Measurements from ENCODE around the gene MYH4.

MYH4 gene

GRCh38 chr17:10403589-10403988 lies 65.8 kb downstream of the MYH4 start:
- H3K4me3 ChIP-seq (ENCODE audit: low read depth in 1 of 2, low read length in 1 of 2): no peak overlapping the region
- no peaks in the 10 kb centered on the region for H3K4me1 ChIP-seq (ENCODE audit: control insufficient read depth in 1 of 2, insufficient read depth in 1 of 2, low read depth in 1 of 2, low read length in 1 of 2)
- H3K9me3 ChIP-seq: no peaks in the 10 kb centered on the region
- peaks cover 21% of the 10 kb centered on the region for H3K27me3 ChIP-seq
- H3K36me3 ChIP-seq: no peaks in the 10 kb centered on the region
- TF ChIP-seq CTCF (IDR thresholded peaks at IDR 0.05): no peak
- no peak overlapping the region for H3K27ac ChIP-seq

- H3K36me3 ChIP-seq: no peaks in the 10 kb centered on the region
- H3K27ac ChIP-seq: no peak overlapping the region
- no peaks in the 10 kb centered on the region for H3K4me1 ChIP-seq (ENCODE audit: control insufficient read depth in 1 of 2, insufficient read depth in 1 of 2, low read depth in 1 of 2, low read length in 1 of 2)
- H3K27me3 ChIP-seq: peaks cover 18% of the 10 kb centered on the region
- no peak for TF ChIP-seq CTCF (IDR thresholded peaks at IDR 0.05)
- H3K4me3 ChIP-seq (ENCODE audit: low read depth in 1 of 2, low read length in 1 of 2): no peak overlapping the region
- H3K9me3 ChIP-seq: no peaks in the 10 kb centered on the region
These were observed 71.0 kb downstream of the MYH4 start for GRCh38 chr17:10398352-10398751.

DNA sequence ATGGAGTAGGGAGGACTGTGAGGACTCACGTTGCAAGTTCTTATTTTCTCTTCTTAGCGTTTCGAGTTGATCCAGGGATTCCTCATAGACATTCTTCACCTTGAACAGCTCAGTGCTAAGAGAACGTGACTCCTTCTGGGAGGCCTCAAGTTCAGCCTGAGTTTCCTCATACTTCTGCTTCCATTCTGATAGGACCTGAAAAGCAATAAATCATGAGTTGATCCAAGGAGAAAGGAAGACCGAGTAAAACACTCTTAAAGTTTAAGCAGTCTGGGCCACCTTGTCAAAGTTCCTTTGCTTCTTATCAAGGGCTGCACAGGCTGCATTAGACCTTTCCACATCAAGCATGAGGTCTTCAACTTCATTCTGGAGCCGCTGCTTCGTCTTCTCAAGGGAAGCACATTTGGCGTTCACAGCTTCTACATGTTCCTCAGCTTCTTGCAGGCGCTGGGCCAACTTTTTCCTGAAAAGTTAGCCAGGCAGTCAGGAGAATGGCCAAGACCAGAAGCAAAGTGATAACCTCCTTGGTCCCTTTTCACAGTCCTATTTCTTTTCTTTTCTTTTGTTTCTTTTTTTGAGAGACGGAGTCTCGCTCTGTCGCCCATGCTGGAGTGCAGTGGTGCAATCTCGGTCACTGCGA lies 72.7 kb downstream of the MYH4 start:
- TF ChIP-seq CTCF (IDR thresholded peaks at IDR 0.05): no peak
- H3K27ac ChIP-seq: no peak overlapping the region
- no peak overlapping the region for H3K4me3 ChIP-seq (ENCODE audit: low read depth in 1 of 2, low read length in 1 of 2)
- peaks cover 27% of the 10 kb centered on the region for H3K27me3 ChIP-seq
- H3K4me1 ChIP-seq (ENCODE audit: control insufficient read depth in 1 of 2, insufficient read depth in 1 of 2, low read depth in 1 of 2, low read length in 1 of 2): no peaks in the 10 kb centered on the region
- no peaks in the 10 kb centered on the region for H3K36me3 ChIP-seq
- H3K9me3 ChIP-seq: no peaks in the 10 kb centered on the region

DNA sequence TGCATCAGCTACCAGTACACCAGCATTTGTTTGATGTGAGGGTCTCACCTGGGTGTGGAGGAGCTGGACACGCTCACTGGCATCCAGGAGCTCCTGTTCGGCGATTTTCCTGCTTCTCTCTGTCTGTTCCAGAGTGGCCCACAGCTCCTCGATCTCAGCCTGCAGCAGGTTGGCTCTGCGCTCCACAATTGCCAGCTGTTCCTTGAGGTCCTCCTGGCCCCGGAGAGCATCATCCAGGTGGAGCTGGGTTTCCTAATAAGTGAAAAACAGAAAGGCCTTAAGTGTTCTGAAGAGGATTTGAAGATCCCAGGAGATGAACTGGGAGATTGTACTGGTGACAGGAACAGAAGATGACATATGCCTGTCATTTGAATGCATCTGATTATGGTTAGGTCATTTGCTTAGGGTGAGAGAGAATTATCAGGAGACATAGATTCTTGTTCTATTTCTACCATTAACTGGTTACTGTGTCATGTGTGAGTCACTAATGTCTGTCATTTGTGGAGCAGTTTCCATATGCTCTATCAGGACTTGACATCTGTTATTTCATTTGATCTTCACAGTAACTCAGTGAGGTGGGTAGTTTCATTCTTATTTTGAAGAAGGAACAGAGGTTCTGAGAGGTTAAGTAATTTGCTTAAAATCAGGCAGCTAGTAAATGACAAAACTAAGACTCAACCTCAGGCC lies 75.0 kb downstream of the MYH4 start:
- H3K4me3 ChIP-seq (ENCODE audit: low read depth in 1 of 2, low read length in 1 of 2): no peak overlapping the region
- H3K27ac ChIP-seq: no peak overlapping the region
- H3K36me3 ChIP-seq: no peaks in the 10 kb centered on the region
- TF ChIP-seq CTCF (IDR thresholded peaks at IDR 0.05): no peak
- H3K27me3 ChIP-seq: peaks cover 47% of the 10 kb centered on the region
- no peaks in the 10 kb centered on the region for H3K4me1 ChIP-seq (ENCODE audit: control insufficient read depth in 1 of 2, insufficient read depth in 1 of 2, low read depth in 1 of 2, low read length in 1 of 2)
- H3K9me3 ChIP-seq: no peaks in the 10 kb centered on the region
